ENCODE data around the gene STAT1.

- TF ChIP-seq CTCF (conservative IDR thresholded peaks at IDR 0.05; ENCODE audit: low read depth, low read length), result no peak
- no peak for TF ChIP-seq EZH2 (IDR thresholded peaks at IDR 0.05; ENCODE audit: borderline replicate concordance, low read depth, low read length, poor library complexity, severe bottlenecking)
These were observed 9.3 kb upstream of the STAT1 start for GRCh38 chr2:191023235-191023679.
